Measurements from ENCODE around the gene C2CD2L.

DNA sequence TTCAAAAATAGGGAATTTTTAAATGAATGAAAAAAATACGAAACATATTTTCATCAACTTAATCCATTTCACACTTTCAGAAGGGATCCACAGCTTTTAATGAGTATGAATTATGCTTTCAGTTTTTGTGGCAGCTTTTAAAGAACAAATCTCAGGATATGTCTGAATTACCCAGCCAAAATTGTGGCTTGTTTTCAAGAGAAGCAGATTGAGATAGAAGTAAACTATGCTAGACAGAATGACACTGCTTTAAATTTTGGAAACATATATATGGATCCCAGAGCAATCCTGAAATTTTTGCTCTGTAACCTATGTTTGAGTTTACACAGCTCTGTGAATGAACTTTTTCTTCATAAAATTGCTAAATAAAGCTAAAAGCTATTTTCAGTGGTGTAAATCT is 11.8 kb downstream of the C2CD2L start:
- TF ChIP-seq, protein P1, sequence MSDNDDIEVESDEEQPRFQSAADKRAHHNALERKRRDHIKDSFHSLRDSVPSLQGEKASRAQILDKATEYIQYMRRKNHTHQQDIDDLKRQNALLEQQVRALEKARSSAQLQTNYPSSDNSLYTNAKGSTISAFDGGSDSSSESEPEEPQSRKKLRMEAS (IDR thresholded peaks at IDR 0.05) = no peak
- TF ChIP-seq, protein P2, sequence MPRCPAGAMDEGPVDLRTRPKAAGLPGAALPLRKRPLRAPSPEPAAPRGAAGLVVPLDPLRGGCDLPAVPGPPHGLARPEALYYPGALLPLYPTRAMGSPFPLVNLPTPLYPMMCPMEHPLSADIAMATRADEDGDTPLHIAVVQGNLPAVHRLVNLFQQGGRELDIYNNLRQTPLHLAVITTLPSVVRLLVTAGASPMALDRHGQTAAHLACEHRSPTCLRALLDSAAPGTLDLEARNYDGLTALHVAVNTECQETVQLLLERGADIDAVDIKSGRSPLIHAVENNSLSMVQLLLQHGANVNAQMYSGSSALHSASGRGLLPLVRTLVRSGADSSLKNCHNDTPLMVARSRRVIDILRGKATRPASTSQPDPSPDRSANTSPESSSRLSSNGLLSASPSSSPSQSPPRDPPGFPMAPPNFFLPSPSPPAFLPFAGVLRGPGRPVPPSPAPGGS (IDR thresholded peaks at IDR 0.05) = no peak
- TF ChIP-seq, protein P3, sequence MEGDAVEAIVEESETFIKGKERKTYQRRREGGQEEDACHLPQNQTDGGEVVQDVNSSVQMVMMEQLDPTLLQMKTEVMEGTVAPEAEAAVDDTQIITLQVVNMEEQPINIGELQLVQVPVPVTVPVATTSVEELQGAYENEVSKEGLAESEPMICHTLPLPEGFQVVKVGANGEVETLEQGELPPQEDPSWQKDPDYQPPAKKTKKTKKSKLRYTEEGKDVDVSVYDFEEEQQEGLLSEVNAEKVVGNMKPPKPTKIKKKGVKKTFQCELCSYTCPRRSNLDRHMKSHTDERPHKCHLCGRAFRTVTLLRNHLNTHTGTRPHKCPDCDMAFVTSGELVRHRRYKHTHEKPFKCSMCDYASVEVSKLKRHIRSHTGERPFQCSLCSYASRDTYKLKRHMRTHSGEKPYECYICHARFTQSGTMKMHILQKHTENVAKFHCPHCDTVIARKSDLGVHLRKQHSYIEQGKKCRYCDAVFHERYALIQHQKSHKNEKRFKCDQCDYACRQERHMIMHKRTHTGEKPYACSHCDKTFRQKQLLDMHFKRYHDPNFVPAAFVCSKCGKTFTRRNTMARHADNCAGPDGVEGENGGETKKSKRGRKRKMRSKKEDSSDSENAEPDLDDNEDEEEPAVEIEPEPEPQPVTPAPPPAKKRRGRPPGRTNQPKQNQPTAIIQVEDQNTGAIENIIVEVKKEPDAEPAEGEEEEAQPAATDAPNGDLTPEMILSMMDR (IDR thresholded peaks at IDR 0.05) = no peak
- TF ChIP-seq, protein P4, sequence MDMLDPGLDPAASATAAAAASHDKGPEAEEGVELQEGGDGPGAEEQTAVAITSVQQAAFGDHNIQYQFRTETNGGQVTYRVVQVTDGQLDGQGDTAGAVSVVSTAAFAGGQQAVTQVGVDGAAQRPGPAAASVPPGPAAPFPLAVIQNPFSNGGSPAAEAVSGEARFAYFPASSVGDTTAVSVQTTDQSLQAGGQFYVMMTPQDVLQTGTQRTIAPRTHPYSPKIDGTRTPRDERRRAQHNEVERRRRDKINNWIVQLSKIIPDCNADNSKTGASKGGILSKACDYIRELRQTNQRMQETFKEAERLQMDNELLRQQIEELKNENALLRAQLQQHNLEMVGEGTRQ (IDR thresholded peaks at IDR 0.05) = no peak
- TF ChIP-seq JUN (IDR thresholded peaks at IDR 0.05) (no peak), JUNB (IDR thresholded peaks at IDR 0.05) (no peak), PHF8 (IDR thresholded peaks at IDR 0.05; ENCODE audit: borderline replicate concordance, low read depth) (no peak), MAZ (IDR thresholded peaks at IDR 0.05; ENCODE audit: borderline replicate concordance, low read depth, low read length) (no peak), POLR2AphosphoS2 (conservative IDR thresholded peaks at IDR 0.05; ENCODE audit: low read length) (no peak), POLR2A (IDR thresholded peaks at IDR 0.05; ENCODE audit: low read length) (no peak), RAD21 (conservative IDR thresholded peaks at IDR 0.05 in 1 of 2, IDR thresholded peaks at IDR 0.05 in 1 of 2) (no peak), RNF2 (IDR thresholded peaks at IDR 0.05; ENCODE audit: borderline replicate concordance, low read depth) (no peak), TFCP2L1 (CRISPR knock-in tag; IDR thresholded peaks at IDR 0.05) (no peak)
- TF ChIP-seq, protein P5, sequence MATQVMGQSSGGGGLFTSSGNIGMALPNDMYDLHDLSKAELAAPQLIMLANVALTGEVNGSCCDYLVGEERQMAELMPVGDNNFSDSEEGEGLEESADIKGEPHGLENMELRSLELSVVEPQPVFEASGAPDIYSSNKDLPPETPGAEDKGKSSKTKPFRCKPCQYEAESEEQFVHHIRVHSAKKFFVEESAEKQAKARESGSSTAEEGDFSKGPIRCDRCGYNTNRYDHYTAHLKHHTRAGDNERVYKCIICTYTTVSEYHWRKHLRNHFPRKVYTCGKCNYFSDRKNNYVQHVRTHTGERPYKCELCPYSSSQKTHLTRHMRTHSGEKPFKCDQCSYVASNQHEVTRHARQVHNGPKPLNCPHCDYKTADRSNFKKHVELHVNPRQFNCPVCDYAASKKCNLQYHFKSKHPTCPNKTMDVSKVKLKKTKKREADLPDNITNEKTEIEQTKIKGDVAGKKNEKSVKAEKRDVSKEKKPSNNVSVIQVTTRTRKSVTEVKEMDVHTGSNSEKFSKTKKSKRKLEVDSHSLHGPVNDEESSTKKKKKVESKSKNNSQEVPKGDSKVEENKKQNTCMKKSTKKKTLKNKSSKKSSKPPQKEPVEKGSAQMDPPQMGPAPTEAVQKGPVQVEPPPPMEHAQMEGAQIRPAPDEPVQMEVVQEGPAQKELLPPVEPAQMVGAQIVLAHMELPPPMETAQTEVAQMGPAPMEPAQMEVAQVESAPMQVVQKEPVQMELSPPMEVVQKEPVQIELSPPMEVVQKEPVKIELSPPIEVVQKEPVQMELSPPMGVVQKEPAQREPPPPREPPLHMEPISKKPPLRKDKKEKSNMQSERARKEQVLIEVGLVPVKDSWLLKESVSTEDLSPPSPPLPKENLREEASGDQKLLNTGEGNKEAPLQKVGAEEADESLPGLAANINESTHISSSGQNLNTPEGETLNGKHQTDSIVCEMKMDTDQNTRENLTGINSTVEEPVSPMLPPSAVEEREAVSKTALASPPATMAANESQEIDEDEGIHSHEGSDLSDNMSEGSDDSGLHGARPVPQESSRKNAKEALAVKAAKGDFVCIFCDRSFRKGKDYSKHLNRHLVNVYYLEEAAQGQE (IDR thresholded peaks at IDR 0.05) = no peak

Measured in A549 (cell line).